NCI-H2081 (cell line): ENCODE results near the gene AUH.

Source experiments
- DNase-seq, 2 experiments: peaks; one replicate each; lab custom pipeline; 2025; lab: John Stamatoyannopoulos, UW

The AUH gene

DNA sequence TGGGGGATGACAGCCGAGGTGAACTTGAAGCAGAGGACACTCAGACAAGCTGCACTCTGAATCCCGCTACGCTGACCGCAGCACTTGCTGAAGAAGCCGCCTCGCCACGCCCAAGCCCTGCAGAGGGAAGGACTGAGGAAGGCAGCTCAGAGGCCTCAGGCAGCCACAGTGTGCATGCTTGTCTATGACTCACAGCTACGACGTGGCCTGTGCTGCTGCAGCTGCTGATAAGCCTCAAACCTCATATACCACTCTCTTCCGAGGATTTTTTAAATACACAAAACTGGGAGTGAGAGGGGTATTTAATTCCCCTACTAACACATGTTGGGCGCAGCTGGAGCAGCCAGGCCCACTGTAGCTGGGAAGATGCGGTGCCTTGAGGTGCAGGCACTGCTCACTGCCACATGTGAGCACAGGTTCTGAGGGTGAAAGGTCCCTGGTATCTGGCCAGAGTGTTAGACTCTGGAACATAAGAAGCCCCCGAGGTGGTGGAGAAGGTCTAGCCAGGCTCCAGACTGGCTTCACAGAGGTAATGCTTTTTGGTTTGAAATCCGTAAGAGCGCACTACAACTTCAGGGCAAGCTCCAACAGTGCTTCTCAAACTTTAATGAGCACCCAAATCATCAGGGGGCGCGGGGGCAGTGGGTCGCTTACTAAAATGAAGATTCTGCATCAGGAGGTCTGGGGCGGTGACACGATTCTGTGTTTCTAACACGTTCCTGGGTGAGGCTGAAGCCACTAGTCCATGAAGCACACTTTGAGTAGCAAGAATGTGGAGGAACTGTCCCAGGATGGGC is 196.8 kb downstream of the AUH start:
- DNase-seq = no peak
